NCI-H2196 (cell line): ENCODE results near the gene UBE2R2.
"Not testable (repeated sequence)": the region's sequence is repeated elsewhere in the genome, so short reads cannot be mapped to it uniquely, and the experiment has no call there.

Experiments used
- DNase-seq: peaks from one replicate; lab custom pipeline; 2025; ENCODE audit not compliant: unreplicated experiment; lab: John Stamatoyannopoulos, UW

Gene UBE2R2

DNA sequence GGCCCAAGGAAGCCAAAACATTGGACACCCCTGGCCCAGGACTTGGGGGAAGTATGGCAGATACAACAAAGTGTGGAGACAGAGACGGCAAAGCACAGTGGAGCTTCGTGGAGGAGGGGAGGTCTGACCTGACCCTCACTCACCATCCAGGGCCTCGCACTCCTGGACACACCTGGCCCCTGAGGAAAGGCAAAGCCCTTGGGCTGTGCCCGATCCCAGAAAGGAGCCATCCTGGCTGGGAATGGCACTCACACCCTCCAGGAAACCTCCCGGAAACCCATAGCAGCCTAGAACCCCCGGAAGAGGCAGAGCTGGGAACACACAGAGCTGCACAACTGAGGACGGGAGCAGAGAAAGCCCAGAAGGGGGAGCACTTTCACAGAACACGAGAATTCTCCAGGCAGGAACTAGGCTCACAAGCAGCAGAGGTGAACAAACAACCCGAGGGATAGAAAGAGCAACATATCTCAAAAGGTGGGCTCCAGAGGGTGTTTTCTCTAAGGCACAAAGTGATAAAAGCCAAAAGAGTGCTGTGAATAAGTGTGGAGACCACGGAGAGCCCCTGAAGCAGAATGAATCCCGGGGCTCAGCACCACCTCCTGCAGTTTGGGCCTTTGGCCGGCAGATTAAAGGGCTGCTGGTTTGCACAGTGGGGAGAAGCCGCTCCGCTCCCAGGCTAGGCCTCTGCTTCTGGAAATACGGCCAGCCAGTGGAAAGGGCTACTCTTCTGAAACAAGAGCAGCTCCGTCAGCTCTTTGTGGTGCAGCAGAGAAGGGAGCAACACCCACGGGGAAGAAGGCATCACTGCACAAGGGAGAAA, 108.2 kb downstream of the UBE2R2 start:
- DNase-seq = peak; percentile 39

DNA sequence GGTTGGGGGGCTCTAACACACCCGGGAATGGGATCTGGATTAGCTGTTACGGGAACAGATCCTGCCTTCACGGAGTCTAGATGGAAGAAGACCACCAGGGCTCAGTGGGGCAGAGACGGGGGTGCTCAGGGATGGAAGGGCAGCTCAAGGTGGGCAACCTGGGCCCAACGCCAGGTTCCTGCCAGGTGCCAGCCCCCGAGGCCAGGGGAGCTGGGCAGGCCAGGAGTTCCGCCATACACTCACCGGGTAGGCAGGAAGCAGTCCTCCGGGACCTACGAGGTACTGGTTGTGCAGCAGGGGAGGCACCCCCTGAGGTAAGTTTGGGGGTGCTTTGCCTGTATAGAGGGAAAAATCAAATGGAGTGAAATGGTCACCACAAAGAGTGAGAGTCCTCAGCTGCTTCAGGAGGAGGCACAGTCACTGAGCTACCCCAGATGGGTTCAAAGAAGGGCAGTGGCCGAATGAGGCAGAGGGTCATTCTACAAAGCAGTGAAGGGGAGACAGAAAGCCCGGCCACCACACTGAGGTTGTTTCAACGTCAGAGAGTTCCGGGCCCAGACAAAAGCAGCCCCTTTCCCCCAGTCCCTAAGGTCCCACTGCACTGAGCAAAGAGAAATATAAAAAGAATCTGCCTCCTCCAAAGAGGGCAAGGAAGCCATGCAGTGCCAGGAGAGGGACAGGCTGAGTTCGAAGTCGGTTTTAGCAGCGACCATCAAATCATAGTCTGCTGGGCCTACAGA, 110.0 kb downstream of the UBE2R2 start:
- DNase-seq = no peak

DNA sequence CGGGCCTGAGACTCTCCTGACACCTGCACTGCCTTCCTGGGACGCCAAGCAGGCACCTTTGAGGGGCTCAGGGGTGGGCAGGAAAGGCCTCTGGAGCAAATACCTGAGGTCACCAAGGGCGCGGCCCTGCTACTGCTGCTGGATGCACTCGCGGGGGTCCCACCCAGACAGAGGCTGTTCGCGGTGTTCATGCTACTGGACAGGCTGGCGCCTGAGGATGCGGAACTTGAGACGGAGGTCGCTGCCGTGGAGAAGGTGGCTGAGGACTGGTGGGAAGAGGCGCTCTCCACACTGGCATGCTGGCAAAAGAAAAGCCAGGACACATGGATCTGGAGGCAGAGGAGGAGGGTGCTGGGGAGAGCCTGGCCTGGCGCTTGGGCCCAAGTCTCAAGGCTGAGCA, 110.7 kb downstream of the UBE2R2 start:
- DNase-seq = no peak

DNA sequence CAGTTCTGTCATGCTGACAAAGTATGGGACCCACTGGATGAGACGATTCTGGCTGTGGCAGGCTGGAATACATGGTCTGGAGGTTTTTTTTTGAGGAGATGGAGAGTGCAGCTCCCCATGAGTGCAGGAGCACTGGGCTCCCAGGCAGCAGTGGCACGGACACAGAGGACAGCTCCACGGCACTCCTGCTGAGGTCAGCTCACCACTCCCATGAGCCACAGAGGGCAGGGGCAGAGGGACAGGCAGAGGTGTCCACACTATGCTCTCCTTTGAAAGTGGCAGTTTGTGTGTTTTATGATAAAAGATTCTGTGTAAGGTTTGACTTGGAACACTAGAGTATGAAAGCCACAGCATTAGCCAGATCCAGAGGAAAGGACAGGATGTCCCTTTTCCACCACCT, 114.4 kb downstream of the UBE2R2 start:
- DNase-seq = no peak

DNA sequence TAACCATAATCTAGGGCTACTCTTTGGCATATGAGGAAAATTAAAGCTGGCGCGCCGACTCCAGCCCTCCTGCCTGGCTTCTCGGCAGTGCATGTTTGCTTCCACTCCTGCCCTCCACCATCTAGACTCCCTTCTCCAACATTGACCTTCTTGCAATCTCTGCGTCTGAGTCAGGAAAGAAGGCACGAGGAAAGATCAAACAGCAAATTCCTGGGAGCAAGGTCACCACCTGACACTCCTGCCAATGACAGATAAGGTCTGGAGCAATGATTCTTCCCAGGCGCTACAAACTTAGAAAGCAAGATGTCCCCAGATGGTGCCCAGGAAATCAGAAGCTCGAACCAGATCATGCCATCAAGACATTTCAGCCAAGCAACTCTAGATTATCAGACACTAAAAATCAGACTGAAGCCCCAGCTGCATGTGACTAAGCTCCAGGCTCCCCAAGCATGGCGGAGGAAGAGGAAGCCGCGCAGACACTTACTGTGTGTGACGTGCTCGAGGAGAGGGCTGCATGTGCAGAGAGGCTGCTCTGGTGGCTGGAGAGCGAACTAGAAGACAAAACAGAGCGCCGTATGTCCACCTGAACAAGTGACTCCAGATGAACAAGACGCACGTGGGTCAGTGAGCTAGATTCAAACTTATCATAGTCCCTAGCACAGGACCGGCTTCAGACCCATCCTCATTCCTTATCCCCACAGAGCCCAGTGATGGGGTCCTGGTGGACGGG, 115.3 kb downstream of the UBE2R2 start:
- no peak for DNase-seq

DNA sequence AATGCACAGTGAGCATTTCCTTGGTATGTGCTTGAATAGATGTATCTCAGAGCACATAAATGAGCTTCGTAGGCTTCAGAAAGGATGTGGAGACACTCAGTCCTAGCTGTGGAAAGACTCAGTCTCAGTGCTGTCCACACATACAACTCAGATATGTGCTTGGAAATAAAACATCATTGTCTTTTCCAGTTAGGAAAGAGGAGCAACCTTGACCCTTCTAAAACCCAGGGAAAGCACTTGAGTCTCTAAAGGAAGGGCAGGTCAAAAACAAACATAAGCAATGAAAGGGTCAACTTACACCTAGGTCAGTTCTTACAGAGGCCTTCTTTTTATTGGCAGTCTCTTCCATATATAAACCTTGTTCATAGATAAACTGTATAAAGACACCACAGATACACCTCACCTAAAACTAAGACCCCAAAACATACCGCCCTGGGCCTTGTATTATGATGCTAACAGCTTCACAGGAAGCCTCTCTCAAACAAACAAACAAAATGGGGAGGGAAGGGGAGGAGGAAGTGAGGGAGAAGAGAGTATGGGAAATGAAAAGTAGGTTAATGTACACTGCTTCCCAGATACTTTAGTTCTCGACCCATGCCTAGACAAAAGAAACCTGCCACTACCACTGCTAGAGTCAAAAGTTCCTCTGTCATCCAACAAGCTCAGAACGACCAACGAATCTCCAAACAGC, 117.4 kb downstream of the UBE2R2 start:
- DNase-seq = no peak

DNA sequence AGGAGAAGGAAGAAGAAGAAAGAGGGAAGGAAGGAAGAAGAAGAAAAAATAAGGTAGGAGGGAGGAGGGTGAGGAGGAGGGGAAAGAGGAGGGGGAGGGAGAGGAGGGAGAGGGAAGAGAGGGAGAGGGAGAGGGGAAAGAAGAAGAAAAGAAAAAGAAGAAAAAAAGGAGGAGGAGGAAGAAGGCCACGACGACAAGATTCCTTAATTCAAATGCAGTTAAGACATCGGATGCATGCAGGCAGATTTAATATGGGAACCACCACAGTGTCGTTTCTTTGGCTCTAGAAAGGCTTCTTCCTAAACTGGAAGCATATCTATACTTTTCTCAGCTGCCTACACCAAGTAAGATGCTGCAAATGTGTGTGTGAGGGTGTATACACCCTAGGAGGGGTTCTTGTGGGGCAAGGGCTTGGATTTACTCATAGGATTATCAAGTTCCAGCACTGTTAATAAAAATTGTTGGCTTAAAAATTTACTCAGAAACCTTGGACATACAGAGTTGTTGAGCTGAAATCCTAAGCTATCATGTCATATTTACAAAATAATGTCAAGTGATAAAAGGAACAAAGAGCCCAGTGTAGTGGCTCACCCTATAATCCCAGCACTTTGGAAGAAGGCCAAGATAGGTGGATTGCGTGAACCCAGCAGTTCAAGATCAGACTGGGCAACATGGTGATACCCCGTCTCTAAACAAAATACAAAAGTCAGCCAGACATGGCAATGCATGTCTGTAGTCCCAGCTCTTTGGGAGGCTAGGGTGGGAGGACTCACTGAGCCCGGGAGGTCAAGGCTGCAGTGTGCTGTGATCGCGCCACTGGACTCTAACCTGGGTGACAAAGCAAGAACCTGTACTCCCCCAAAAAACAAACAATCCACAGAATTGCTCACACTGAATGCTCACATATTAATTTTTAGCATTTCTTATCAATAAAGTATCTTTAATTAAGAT, 123.2 kb downstream of the UBE2R2 start:
- peak; percentile 74 for DNase-seq

DNA sequence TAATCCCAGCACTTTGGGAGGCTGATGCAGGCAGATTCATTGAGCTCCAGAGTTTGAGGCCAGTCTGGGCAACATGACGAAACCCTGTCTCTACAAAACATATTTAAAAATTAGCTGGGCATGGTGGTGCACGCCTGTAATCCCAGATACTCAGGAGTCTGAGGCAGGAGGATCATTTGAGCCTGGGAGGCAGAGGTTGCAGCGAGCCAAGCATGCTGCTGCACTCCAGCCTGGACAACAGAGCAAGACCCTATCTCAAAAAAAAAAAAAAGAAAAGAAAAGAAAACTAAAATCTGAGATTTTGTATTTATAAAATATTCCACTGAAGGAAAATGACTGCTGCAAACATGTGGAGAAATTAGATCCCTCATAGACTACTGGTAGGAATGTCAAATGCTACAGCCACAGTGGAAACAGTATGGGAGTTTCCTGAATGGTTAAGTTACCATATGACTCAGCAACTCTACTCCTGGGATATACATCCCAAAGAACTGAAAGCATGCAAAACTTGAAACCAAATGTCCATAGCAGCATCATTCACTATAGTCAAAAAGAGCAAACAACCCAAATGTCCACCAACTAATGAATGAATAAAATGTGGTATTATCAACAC, 125.6 kb downstream of the UBE2R2 start:
- no peak for DNase-seq

DNA sequence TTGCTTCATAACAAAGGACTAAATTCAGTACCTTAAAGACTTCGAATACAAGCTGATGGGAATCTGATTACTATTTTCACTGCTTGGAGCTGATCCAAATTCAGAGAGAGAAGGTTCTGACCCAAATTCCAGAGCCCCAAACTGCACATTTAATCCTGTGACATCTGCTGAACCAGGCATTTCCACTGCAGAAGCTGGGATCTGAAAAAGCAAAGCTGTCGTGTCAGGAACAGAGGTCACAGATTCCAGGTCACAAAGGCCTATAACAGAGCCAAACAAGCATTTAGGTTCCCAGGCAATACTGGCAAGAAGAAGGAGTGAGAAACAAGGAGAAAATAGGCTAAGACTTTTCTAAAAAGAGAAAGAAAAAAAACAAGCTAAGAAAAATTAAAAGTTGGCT, 126.4 kb downstream of the UBE2R2 start:
- DNase-seq = no peak

DNA sequence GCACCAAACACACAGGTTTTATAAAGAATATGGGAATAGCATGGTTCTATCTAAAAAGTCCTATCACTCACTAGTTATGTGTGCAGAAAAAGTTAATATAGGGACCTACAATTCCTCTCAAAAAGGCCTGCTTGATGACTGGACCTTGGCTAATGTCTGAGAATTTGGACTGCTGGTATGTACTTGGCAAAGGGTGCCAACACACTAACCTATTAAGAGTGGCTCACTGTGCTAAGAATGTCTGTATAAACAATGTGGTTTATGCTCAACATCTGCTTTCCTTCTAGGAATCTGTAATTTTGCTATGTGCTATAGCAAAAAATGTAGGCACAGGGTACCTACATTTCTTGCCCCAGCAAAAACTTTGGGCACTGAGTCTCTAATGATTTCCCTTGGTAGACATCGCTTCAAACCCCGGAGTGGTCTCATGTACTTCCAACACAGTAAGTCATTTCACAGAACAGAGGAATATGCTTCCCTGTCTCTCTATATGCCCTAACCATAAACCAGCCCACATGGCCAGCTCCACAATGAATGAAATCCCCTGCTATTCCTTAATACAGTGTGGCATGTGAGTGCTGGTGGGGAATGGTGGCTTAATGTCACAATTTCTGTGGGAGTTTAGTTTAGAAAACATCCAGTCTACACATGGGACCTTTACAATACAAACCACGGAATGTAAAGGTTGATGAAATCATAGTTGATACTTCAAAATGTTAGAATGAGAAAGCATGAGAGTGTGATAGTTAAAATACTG, 130.0 kb downstream of the UBE2R2 start:
- DNase-seq = no peak

DNA sequence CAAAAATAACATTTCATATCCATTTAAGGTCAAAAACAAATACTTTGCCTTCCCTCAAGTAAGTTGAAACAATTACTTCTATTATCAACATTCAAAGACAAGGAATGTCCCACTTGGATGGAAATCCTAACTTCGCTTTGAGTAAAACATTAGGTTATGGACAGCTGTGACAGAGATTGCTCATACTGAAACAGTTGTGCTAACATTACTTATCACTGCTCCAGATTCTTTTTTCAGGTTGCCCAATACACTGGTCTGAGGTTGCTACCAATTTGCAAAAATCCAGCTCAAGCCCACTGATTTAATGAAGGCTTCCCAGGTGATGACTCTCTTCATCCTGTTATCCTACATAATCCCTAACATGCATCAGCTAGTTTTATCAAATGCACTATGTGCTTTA, 133.4 kb downstream of the UBE2R2 start:
- DNase-seq = no peak

DNA sequence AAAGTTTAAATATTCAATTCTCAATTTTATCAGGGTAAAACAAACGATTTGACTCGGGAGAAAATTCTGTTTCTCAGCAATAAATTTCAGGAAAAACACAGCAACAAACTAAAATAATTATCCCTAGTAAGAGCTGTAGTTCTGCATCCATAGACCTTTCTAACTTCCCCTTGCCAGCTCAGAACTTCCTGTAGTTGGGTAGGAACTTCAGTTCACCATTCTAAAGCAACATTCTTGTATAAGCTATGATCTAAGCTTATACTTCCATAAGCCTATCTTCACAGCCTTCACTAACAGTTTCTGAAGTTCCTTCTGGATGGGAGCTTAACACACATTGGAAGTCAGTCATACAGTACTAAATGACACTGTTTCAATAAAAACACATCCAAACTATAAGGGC, 135.1 kb downstream of the UBE2R2 start:
- DNase-seq = no peak

DNA sequence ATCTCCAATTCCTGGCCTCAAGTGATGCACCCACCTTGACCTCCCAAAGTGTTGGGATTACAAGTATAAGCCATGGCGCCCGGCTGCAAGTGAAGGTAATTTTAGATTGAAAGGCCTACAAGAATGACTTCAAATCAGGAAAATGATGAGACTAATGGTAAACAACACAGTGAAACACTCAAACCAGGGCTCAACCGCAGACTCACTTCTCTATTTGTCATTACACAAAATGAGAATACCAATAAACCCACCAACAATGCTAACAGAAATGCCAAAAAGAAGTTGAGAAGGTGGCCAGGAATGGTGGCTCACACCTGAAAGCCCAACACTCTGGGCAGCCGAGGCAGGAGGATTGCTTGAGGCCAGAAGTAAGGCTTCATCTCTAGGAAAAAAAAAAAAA, 139.6 kb downstream of the UBE2R2 start:
- no peak for DNase-seq

DNA sequence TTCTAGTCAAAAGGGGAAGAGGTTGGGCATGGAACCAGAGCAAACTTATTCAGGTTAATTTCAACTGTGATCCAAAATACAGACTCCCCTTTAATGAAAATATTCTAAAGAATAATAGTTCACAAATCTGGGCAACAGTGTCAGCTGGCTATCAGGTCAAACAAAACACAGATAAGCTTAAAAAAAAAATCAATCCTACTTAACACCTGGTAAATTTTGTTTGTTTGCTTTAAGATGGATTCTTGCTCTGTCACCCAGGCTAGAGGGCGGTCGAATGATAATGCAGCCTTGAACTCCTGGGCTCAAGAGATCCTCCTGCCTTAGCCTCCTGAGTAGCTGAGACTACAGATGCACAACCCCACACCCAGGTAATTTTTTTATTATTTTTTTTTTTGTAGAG, 142.8 kb downstream of the UBE2R2 start:
- DNase-seq = no peak

DNA sequence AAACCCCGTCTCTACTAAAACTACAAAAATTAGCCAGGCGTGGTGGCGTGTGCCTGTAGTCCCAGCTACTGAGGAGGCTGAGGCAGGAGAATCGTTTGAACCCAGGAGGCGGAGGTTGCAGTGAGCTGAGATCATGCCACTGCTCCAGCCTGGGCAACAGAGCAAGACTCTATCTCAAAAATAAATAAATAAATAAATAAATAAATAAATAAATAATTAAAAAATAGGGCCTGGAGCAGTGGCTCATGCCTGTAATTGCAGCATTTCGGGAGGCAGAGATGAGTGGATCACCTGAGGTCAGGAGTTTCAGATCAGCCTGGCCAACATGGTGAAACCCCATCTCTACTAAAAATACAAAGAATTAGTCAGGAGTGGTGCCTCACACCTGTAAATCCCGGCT, 145.5 kb downstream of the UBE2R2 start:
- DNase-seq = not testable (repeated sequence)

DNA sequence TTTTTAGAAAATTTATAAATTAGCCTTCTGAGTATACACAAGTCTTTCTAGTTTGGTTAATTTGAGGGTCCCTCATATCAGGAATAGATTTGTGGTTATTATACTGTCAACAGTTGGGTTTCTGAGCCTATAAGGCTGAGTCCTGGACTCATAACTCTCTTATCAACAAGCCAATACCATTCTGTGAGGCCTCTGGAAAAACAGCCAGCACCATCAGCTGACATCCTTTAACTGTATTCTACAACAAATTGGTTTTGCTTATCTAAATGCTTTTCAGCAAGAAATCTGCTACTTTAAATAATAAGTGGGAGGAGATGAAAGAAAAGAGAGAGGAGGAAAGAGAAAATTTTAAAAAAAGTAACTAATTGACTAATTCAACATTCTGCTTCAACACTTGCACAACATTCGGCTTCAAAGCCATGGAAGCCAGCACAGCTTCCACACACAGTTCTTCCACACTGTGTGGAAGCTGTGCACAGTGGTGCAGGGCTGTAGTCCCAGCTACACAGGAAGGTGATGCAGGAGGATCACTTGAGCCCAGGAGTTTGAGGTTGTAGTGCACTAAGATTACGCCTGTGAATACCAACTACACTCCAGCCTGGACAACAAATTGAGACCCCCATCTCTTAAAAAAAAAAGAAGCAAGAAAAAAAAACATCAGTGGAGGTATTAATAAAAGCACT, 147.3 kb downstream of the UBE2R2 start:
- no peak for DNase-seq
